ENCODE results near the gene PCSK6.

DNA sequence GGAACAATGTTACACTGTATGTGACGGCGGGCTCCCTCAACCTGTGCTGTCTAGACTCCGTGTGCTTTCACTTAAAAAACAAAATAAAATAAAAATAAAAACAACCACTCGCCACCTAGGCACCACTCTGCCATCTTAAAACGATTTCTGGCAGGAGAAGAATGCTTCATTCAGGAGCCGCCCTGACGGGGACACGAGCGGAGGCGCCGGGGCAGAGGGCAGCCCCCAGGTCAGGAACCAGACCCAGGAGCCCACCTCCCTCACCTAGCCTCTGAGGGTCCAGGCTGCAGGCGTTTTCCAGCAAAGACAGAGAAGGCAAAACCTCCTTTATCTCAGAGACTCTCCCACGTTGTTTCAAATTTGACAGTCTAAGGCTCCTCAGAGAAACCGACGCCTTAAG, 109.4 kb downstream of the PCSK6 start:
- no peak for TF ChIP-seq POLR2AphosphoS5 (IDR thresholded peaks at IDR 0.05; ENCODE audit: low read depth)
- TF ChIP-seq, protein P1, sequence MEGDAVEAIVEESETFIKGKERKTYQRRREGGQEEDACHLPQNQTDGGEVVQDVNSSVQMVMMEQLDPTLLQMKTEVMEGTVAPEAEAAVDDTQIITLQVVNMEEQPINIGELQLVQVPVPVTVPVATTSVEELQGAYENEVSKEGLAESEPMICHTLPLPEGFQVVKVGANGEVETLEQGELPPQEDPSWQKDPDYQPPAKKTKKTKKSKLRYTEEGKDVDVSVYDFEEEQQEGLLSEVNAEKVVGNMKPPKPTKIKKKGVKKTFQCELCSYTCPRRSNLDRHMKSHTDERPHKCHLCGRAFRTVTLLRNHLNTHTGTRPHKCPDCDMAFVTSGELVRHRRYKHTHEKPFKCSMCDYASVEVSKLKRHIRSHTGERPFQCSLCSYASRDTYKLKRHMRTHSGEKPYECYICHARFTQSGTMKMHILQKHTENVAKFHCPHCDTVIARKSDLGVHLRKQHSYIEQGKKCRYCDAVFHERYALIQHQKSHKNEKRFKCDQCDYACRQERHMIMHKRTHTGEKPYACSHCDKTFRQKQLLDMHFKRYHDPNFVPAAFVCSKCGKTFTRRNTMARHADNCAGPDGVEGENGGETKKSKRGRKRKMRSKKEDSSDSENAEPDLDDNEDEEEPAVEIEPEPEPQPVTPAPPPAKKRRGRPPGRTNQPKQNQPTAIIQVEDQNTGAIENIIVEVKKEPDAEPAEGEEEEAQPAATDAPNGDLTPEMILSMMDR (IDR thresholded peaks at IDR 0.05; ENCODE audit: insufficient read depth, low read length), result no peak
- no peak for TF ChIP-seq REST (IDR thresholded peaks at IDR 0.05; ENCODE audit: insufficient replicate concordance, low read depth)
- TF ChIP-seq GABPA (IDR thresholded peaks at IDR 0.05; ENCODE audit: low read depth), result no peak
- TF ChIP-seq SPI1 (IDR thresholded peaks at IDR 0.05; ENCODE audit: borderline replicate concordance, low read depth), result no peak

Data from HL-60 (cell line).